GM18520 (cell line): Measurements from ENCODE around the gene C1QTNF3.
"Not testable (repeated sequence)": the region's sequence is repeated elsewhere in the genome, so short reads cannot be mapped to it uniquely, and the experiment has no call there.

ENCODE experiments used
- ATAC-seq: cut with Tn5 transposase; IDR thresholded peaks from one replicate; pipeline ENCODE4 v1.9.1; 2021; ENCODE audit not compliant: unreplicated experiment

Gene C1QTNF3

GRCh38 chr5:34022121-34022705 lies 20.8 kb downstream of the C1QTNF3 start:
- ATAC-seq: no peak

- ATAC-seq: no peak
Measured at GRCh38 chr5:34021334-34021733, 21.7 kb downstream of the C1QTNF3 start.

GRCh38 chr5:34020726-34021125 lies 22.3 kb downstream of the C1QTNF3 start:
- no peak for ATAC-seq

GRCh38 chr5:34017254-34017653 lies 25.8 kb downstream of the C1QTNF3 start:
- no peak for ATAC-seq

GRCh38 chr5:34016750-34017149 lies 26.3 kb downstream of the C1QTNF3 start:
- no peak for ATAC-seq

GRCh38 chr5:34016222-34016621 lies 26.8 kb downstream of the C1QTNF3 start:
- ATAC-seq: no peak

GRCh38 chr5:34015120-34015822 lies 27.7 kb downstream of the C1QTNF3 start:
- no peak for ATAC-seq

GRCh38 chr5:34014626-34015025 lies 28.4 kb downstream of the C1QTNF3 start:
- no peak for ATAC-seq

- no peak for ATAC-seq
Measured at GRCh38 chr5:34013547-34013946, 29.5 kb downstream of the C1QTNF3 start.

GRCh38 chr5:34012791-34013190 lies 30.2 kb downstream of the C1QTNF3 start:
- no peak for ATAC-seq

- ATAC-seq: no peak
Measured at GRCh38 chr5:34011536-34011935, 31.5 kb downstream of the C1QTNF3 start.

- ATAC-seq: not testable (repeated sequence)
Measured at GRCh38 chr5:34010146-34010545, 32.9 kb downstream of the C1QTNF3 start.

- ATAC-seq: no peak
Measured at GRCh38 chr5:34009610-34010009, 33.4 kb downstream of the C1QTNF3 start.

GRCh38 chr5:34008802-34009201 lies 34.2 kb downstream of the C1QTNF3 start:
- no peak for ATAC-seq

GRCh38 chr5:34007621-34008600 lies 35.1 kb downstream of the C1QTNF3 start, which contains the start of gene AMACR:
TSS of gene AMACR (minus strand) at chr5:34008050. CDS start at chr5:34008019, 31 bp downstream.
- peak; percentile 90 for ATAC-seq

GRCh38 chr5:34007201-34007620 lies 35.8 kb downstream of the C1QTNF3 start:
- ATAC-seq: no peak

- no peak for ATAC-seq
Measured at GRCh38 chr5:34005681-34006080, 37.3 kb downstream of the C1QTNF3 start.

GRCh38 chr5:34005211-34005610 lies 37.8 kb downstream of the C1QTNF3 start:
- ATAC-seq: no peak

- no peak for ATAC-seq
Measured at GRCh38 chr5:34003941-34004340, 39.1 kb downstream of the C1QTNF3 start.

- ATAC-seq: no peak
Measured at GRCh38 chr5:34002629-34003328, 40.2 kb downstream of the C1QTNF3 start.
